Common myeloid progenitor, CD34-positive (primary cell): Measurements from ENCODE around the gene SP140.

Source experiments
- CTCF ChIA-PET: fragments of 350-600 bp; sonication (Branson Sonifier 250); formaldehyde crosslinking; loops from one replicate; lab custom pipeline; 2021; ENCODE audit warnings: antibody characterized with exemption; lab: Charles Lee
- POLR2A ChIA-PET: fragments of 350-600 bp; sonication (Branson Sonifier 250); formaldehyde crosslinking; loops from one replicate; lab custom pipeline; 2021; ENCODE audit warnings: antibody characterized with exemption; lab: Charles Lee
- DNase-seq, 3 donors: peaks; one replicate each; pipeline versions ENCODE4 v3.0.0 to v3.0.0-alpha.2; 2013
- H3K27ac ChIP-seq, 2 experiments: 1 replicate in 1 of 2; 2 replicates in 1 of 2; pipeline ENCODE4 v1.7.0; 2013; ENCODE audit warnings: inconsistent platforms in 2 of 2, low read length in 2 of 2, mild to moderate bottlenecking in 2 of 2, low read depth in 1 of 2, moderate library complexity in 1 of 2; ENCODE audit not compliant: severe bottlenecking in 2 of 2, insufficient read depth in 1 of 2, poor library complexity in 1 of 2
- H3K27me3 ChIP-seq, 5 experiments: replicated peaks in 2 of 5; 1 replicate in 3 of 5; 2 replicates in 2 of 5; pipeline versions ENCODE4 v1.6.1 to v1.7.0; 2013; ENCODE audit warnings: low read length in 4 of 5, mild to moderate bottlenecking in 2 of 5, moderate library complexity in 2 of 5, inconsistent platforms in 1 of 5; ENCODE audit not compliant: insufficient read depth in 5 of 5, control insufficient read depth in 4 of 5
- H3K36me3 ChIP-seq, 4 experiments: 1 replicate in 2 of 4; 2 replicates in 2 of 4; pipeline versions ENCODE4 v1.6.1 to v1.7.0; 2013; ENCODE audit warnings: low read length in 3 of 4, control low read depth in 1 of 4, mild to moderate bottlenecking in 1 of 4; ENCODE audit not compliant: control insufficient read depth in 4 of 4, insufficient read depth in 4 of 4
- H3K4me1 ChIP-seq, 4 experiments: 1 replicate in 3 of 4; 2 replicates in 1 of 4; pipeline versions ENCODE4 v1.6.1 to v1.7.1; 2013; ENCODE audit warnings: low read length in 3 of 4, mild to moderate bottlenecking in 3 of 4, control low read depth in 1 of 4, inconsistent platforms in 1 of 4, moderate library complexity in 1 of 4; ENCODE audit not compliant: control insufficient read depth in 4 of 4, insufficient read depth in 4 of 4; ENCODE audit errors: control extremely low read depth in 1 of 4
- H3K4me3 ChIP-seq, 7 experiments: 1 replicate in 4 of 7; 2 replicates in 3 of 7; pipeline versions ENCODE4 v1.5.1 to v1.7.0; 2013; ENCODE audit warnings: mild to moderate bottlenecking in 7 of 7, low read length in 6 of 7, moderate library complexity in 6 of 7, inconsistent platforms in 2 of 7, low read depth in 2 of 7, control low read depth in 1 of 7; ENCODE audit not compliant: insufficient read depth in 4 of 7, control insufficient read depth in 1 of 7; ENCODE audit errors: extremely low read depth in 1 of 7
- H3K9me3 ChIP-seq, 5 experiments: 1 replicate in 4 of 5; 2 replicates in 1 of 5; pipeline versions ENCODE4 v1.6.1 to v1.7.1; 2013; ENCODE audit warnings: low read length in 4 of 5, mild to moderate bottlenecking in 2 of 5, inconsistent platforms in 1 of 5, low read depth in 1 of 5, moderate library complexity in 1 of 5; ENCODE audit not compliant: control insufficient read depth in 4 of 5, insufficient read depth in 2 of 5; ENCODE audit errors: control extremely low read depth in 1 of 5
- WGBS: methylation state at CpG from one replicate; pipeline ENCODE4 v1.1.5; 2013; ENCODE audit not compliant: insufficient coverage; 5-methylcytosine and 5-hydroxymethylcytosine counted together

Gene SP140

GRCh38 chr2:230360028-230360427 lies 134.5 kb downstream of the SP140 start:
- no peak overlapping the region for H3K4me3 ChIP-seq
- peaks cover 23 to 77% (median 30%) of the 10 kb centered on the region in 4 experiments for H3K36me3 ChIP-seq
- H3K27me3 ChIP-seq, result no peaks in the 10 kb centered on the region
- H3K9me3 ChIP-seq, result peaks cover 0 to 21% (median 5%) of the 10 kb centered on the region in 5 experiments
- ChIA-PET POLR2A (no interaction called here), CTCF (no interaction called here)
- DNase-seq, result no peak
- no CpG with 5 or more reads among the region's 1 CpG for WGBS
- no peak overlapping the region for H3K27ac ChIP-seq
- peaks cover 0 to 2% (median 0%) of the 10 kb centered on the region in 4 experiments for H3K4me1 ChIP-seq

DNA sequence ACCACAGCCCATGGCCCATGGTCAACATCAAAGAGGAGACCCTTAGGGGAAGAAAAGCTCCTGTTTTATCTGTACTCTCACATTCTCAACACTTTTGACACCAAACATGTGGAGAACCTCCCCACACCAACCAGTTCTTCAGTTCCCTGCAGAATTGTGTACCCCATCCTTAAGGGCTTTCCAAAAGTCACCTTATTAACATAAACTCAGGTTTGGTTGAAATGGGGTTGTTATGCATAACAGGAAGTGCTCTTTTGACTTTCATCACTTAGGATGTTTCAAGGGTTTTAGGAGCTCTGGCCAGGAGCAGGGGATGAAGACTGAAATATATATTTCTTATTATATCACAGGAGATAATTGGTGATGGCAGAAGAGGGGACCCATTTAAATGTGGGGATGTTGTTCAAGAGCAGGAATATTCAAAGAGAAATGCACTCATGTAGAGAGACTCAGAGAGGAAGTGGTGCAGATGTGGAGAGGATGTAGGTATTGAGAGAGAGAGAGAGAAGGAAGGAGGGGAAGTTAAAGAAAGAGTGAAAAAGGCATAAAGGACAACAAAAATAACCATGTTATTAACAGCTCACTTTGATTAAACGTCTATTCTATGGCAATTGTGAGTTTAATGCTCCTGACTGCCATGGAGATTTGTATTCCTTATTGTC lies 136.6 kb downstream of the SP140 start:
- POLR2A ChIA-PET, result no interaction called here
- Histone ChIP-seq H3K27ac (no peak overlapping the region), H3K4me1 (peaks cover 0 to 2% (median 0%) of the 10 kb centered on the region in 4 experiments), H3K9me3 (peaks cover 0 to 18% (median 2%) of the 10 kb centered on the region in 5 experiments), H3K27me3 (no peaks in the 10 kb centered on the region), H3K36me3 (peaks cover 23 to 75% (median 30%) of the 10 kb centered on the region in 4 experiments), H3K4me3 (no peak overlapping the region)
- CTCF ChIA-PET, result interaction anchor here (1.2 kb wide), 1 partner anchor 8 kb away, joined by 3 read pairs; no protein-coding TSS in a partner anchor
- 100% methylated on average over 1 of the region's 1 CpG for WGBS
- DNase-seq, result no peak
